ENCODE measurements around the gene ZNF692. TPM values are rescaled to one million over a fixed set of nuclear protein-coding genes. Genes with fewer than 3 reads are reported as not detected.
"Not testable (repeated sequence)": the region's sequence is repeated elsewhere in the genome, so short reads cannot be mapped to it uniquely, and the experiment has no call there.

Gene ZNF692
- total RNA-seq, 1 donor from 2014 or later, result 80.1 TPM

DNA sequence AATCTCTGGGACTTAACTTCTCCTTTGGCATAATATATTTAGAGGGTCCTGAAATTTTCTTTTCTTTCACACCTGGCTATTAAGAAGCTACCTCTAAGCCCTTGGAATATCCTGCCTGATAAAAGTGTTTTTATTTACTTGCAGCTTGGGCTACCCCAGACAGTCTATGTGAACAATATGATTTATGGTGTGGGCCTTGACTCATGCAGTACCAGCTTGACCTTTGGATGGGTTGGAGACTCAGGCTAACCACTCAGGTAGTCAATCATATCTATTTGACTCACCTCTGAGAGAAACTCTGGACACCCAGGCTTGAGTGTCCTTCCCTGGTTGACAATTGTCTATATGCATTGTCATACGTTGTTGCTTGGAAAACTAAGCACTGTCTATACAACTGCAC lies 33.7 kb upstream of the ZNF692 start:
- H3K4me1 Mint-ChIP-seq, result peaks cover 10% of the 10 kb centered on the region
- H3K9me3 Mint-ChIP-seq, result no peaks in the 10 kb centered on the region
- DNase-seq (ENCODE audit: low spot score in 2 of 2, unreplicated experiment in 2 of 2), result no peak
- peaks cover 6% of the 10 kb centered on the region for H3K27me3 Mint-ChIP-seq (ENCODE audit: low read depth)
- H3K4me3 Mint-ChIP-seq, result no peak overlapping the region
- no peak overlapping the region for H3K27ac Mint-ChIP-seq
- no peaks in the 10 kb centered on the region for H3K36me3 Mint-ChIP-seq
- TF ChIP-seq, protein P1, sequence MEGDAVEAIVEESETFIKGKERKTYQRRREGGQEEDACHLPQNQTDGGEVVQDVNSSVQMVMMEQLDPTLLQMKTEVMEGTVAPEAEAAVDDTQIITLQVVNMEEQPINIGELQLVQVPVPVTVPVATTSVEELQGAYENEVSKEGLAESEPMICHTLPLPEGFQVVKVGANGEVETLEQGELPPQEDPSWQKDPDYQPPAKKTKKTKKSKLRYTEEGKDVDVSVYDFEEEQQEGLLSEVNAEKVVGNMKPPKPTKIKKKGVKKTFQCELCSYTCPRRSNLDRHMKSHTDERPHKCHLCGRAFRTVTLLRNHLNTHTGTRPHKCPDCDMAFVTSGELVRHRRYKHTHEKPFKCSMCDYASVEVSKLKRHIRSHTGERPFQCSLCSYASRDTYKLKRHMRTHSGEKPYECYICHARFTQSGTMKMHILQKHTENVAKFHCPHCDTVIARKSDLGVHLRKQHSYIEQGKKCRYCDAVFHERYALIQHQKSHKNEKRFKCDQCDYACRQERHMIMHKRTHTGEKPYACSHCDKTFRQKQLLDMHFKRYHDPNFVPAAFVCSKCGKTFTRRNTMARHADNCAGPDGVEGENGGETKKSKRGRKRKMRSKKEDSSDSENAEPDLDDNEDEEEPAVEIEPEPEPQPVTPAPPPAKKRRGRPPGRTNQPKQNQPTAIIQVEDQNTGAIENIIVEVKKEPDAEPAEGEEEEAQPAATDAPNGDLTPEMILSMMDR (IDR thresholded peaks at IDR 0.05; ENCODE audit: unreplicated experiment), result no peak

GRCh38 chr1:248891758-248892157 lies 32.9 kb upstream of the ZNF692 start:
- no peaks in the 10 kb centered on the region for H3K9me3 Mint-ChIP-seq
- TF ChIP-seq, protein P1 (IDR thresholded peaks at IDR 0.05; ENCODE audit: unreplicated experiment), result no peak
- peaks cover 12% of the 10 kb centered on the region for H3K4me1 Mint-ChIP-seq
- no peak for DNase-seq (ENCODE audit: low spot score in 2 of 2, unreplicated experiment in 2 of 2)
- no peaks in the 10 kb centered on the region for H3K36me3 Mint-ChIP-seq
- peaks cover 6% of the 10 kb centered on the region for H3K27me3 Mint-ChIP-seq (ENCODE audit: low read depth)
- H3K27ac Mint-ChIP-seq, result no peak overlapping the region
- H3K4me3 Mint-ChIP-seq, result no peak overlapping the region

GRCh38 chr1:248890549-248891498 lies 31.9 kb upstream of the ZNF692 start:
- H3K27me3 Mint-ChIP-seq (ENCODE audit: low read depth), result peaks cover 5% of the 10 kb centered on the region
- H3K36me3 Mint-ChIP-seq, result no peaks in the 10 kb centered on the region
- TF ChIP-seq, protein P1 (IDR thresholded peaks at IDR 0.05; ENCODE audit: unreplicated experiment), result no peak
- DNase-seq (ENCODE audit: low spot score in 2 of 2, unreplicated experiment in 2 of 2), result no peak
- H3K4me1 Mint-ChIP-seq, result peaks cover 21% of the 10 kb centered on the region
- no peaks in the 10 kb centered on the region for H3K9me3 Mint-ChIP-seq
- H3K4me3 Mint-ChIP-seq, result no peak overlapping the region
- H3K27ac Mint-ChIP-seq, result no peak overlapping the region

GRCh38 chr1:248889914-248890243 lies 31.0 kb upstream of the ZNF692 start:
- not testable (repeated sequence) for H3K27ac Mint-ChIP-seq; H3K4me3 Mint-ChIP-seq; H3K27me3 Mint-ChIP-seq (ENCODE audit: low read depth); DNase-seq (ENCODE audit: low spot score in 2 of 2, unreplicated experiment in 2 of 2); H3K9me3 Mint-ChIP-seq; H3K36me3 Mint-ChIP-seq
- peaks cover 22% of the 10 kb centered on the region for H3K4me1 Mint-ChIP-seq

- Mint-ChIP-seq H3K4me3 (no peak overlapping the region), H3K36me3 (no peaks in the 10 kb centered on the region), H3K9me3 (no peaks in the 10 kb centered on the region), H3K4me1 (peaks cover 21% of the 10 kb centered on the region), H3K27me3 (ENCODE audit: low read depth) (peaks cover under 1% of the 10 kb centered on the region), H3K27ac (peak overlapping the region; percentile 86)
- no peak for DNase-seq (ENCODE audit: low spot score in 2 of 2, unreplicated experiment in 2 of 2)
- TF ChIP-seq, protein P1 (IDR thresholded peaks at IDR 0.05; ENCODE audit: unreplicated experiment), result no peak
These were observed 27.5 kb upstream of the ZNF692 start for GRCh38 chr1:248886237-248886895.

DNA sequence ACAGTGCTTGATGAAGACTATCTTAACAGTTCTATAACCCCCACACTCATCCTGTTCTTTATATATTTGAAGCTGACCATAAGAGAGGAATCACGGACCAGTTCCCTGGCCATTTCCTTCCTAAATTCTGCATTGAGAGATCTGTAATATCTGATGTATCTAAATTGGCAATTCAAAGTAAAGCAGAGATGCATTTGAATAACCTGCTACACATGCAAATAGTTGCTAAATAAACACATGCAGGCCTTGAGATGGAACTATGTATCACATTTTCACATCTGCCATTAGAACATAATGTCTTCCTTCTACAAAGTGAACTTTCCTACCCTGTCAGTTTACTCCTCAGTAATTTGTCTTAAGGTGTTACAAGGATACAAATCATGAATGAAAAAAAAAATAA lies 26.8 kb upstream of the ZNF692 start:
- Mint-ChIP-seq H3K4me3 (no peak overlapping the region), H3K27ac (no peak overlapping the region), H3K4me1 (peaks cover 20% of the 10 kb centered on the region), H3K27me3 (ENCODE audit: low read depth) (peaks cover 2% of the 10 kb centered on the region), H3K9me3 (no peaks in the 10 kb centered on the region), H3K36me3 (no peaks in the 10 kb centered on the region)
- TF ChIP-seq, protein P1 (IDR thresholded peaks at IDR 0.05; ENCODE audit: unreplicated experiment), result no peak
- DNase-seq (ENCODE audit: low spot score in 2 of 2, unreplicated experiment in 2 of 2), result no peak

Measured in mesothelial cell of epicardium (in vitro differentiated cells).